Kidney tubule cell (primary cell): ENCODE data around the gene RFPL4A.

Experiments used
- DNase-seq: peaks from one replicate; pipeline ENCODE4 v3.0.0-alpha.2; 2018; ENCODE audit warnings: low spot score

RFPL4A gene

DNA sequence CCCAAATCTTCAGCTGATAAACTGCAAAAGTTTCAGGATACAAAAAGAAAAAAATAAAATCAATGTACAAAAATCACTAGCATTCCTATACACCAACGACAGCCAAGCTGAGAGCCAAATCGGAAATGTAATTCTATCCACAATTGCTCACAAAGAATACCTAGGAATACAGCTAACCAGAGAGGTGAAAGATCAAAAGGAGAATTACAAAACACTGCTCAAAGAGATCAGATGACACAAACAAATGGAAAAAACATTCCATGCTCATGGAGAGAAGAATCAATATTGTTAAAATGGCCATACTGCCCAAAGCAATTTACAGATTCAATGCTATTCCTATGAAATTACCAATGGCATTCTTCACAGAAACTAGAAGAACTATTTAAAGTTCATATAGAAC is 43.4 kb downstream of the RFPL4A start:
- no peak for DNase-seq

- peak; percentile 81 for DNase-seq
Observed at GRCh38 chr19:55809381-55810058, 50.6 kb downstream of the RFPL4A start.

GRCh38 chr19:55811340-55811739 is 52.4 kb downstream of the RFPL4A start:
- DNase-seq = no peak

- DNase-seq = no peak
Observed at GRCh38 chr19:55812449-55812848, 53.6 kb downstream of the RFPL4A start.
